ENCODE data around the gene PTBP2. TPM values are rescaled to one million over a fixed set of nuclear protein-coding genes. Genes with fewer than 3 reads are reported as not detected.

PTBP2 gene
- total and polyA plus RNA-seq, 10 of the 15 experiments (the other 5 are each of a cell fraction or from before 2014, with no cell fraction given): 5.8 to 17.5 (median 11.1) TPM

- ChIA-PET SMC1A (ENCODE audit: uncharacterized antibody, unreplicated experiment) (no interaction called here), POLR2A (no interaction called here), CTCF (no interaction called here), RAD21 (ENCODE audit: unreplicated experiment) (no interaction called here)
- Histone ChIP-seq H4K20me1 (ENCODE audit: control insufficient read depth, insufficient read depth) (no peaks in the 10 kb centered on the region), H3K4me2 (ENCODE audit: control insufficient read depth, insufficient read depth) (no peak overlapping the region), H3K4me3 (no peak overlapping the region), H3K36me3 (ENCODE audit: control insufficient read depth in 2 of 2, insufficient read depth in 2 of 2, low read length in 1 of 2) (peaks cover 0 to 6% of the 10 kb centered on the region in 2 experiments; a peak in 1 of 4 replicates), H3K4me1 (ENCODE audit: control insufficient read depth, insufficient read depth, low read length) (no peaks in the 10 kb centered on the region), H3K9ac (ENCODE audit: control insufficient read depth, insufficient read depth, low read length) (no peak overlapping the region), H3K27me3 (replicated peaks in 1 of 2; ENCODE audit: control insufficient read depth in 2 of 2, insufficient read depth in 2 of 2, low read length in 1 of 2) (no peaks in the 10 kb centered on the region), H3K9me3 (replicated peaks; ENCODE audit: control insufficient read depth, insufficient read depth, low read length) (no peaks in the 10 kb centered on the region), H3K27ac (ENCODE audit: control insufficient read depth, insufficient read depth) (no peak overlapping the region), H3K79me2 (ENCODE audit: control insufficient read depth, insufficient read depth, low read length) (no peaks in the 10 kb centered on the region), H2AFZ (ENCODE audit: control insufficient read depth, low read depth, low read length) (no peak overlapping the region)
- no peak for TF ChIP-seq MTA2 (IDR thresholded peaks at IDR 0.05; ENCODE audit: low read depth)
- TF ChIP-seq NBN (IDR thresholded peaks at IDR 0.05): no peak
- no peak for TF ChIP-seq NFYB (IDR thresholded peaks at IDR 0.05; ENCODE audit: insufficient read depth, low read depth, low read length)
- no peak for TF ChIP-seq RBBP5 (conservative IDR thresholded peaks at IDR 0.05)
- no peak for TF ChIP-seq NRF1 (conservative IDR thresholded peaks at IDR 0.05; ENCODE audit: low read depth, low read length)
- TF ChIP-seq ZNF217 (IDR thresholded peaks at IDR 0.05): no peak
- no peak for TF ChIP-seq SREBF1 (IDR thresholded peaks at IDR 0.05; ENCODE audit: low read length)
- TF ChIP-seq SUZ12 (IDR thresholded peaks at IDR 0.05; ENCODE audit: unreplicated experiment): no peak
- TF ChIP-seq KLF5 (IDR thresholded peaks at IDR 0.05; ENCODE audit: partially characterized antibody): no peak
- TF ChIP-seq HDAC6 (IDR thresholded peaks at IDR 0.05; ENCODE audit: unreplicated experiment): no peak
- TF ChIP-seq SKIL (IDR thresholded peaks at IDR 0.05; ENCODE audit: low read depth, poor library complexity, severe bottlenecking): no peak
- intact Hi-C loops (cut with micrococcal nuclease; ENCODE audit: unreplicated experiment): no loop called here
- no peak for FAIRE-seq
- no TSS peak for BruUV-seq (replicated peaks)
- no peak for DNase-seq (ENCODE audit: low read depth, low spot score)
- in situ Hi-C loops (cut with MboI): no loop called here
- 67% methylated on average over 2 of the region's 2 CpGs for WGBS (ENCODE audit: insufficient coverage, insufficient replicate concordance, low lambda C conversion rate, missing lambda C conversion rate)
- no peak for ATAC-seq
These were observed 86.6 kb downstream of the PTBP2 start for GRCh38 chr1:96808191-96808590.
